ENCODE measurements around the gene POLR1G.

POLR1G gene, protein sequence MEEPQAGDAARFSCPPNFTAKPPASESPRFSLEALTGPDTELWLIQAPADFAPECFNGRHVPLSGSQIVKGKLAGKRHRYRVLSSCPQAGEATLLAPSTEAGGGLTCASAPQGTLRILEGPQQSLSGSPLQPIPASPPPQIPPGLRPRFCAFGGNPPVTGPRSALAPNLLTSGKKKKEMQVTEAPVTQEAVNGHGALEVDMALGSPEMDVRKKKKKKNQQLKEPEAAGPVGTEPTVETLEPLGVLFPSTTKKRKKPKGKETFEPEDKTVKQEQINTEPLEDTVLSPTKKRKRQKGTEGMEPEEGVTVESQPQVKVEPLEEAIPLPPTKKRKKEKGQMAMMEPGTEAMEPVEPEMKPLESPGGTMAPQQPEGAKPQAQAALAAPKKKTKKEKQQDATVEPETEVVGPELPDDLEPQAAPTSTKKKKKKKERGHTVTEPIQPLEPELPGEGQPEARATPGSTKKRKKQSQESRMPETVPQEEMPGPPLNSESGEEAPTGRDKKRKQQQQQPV

DNA sequence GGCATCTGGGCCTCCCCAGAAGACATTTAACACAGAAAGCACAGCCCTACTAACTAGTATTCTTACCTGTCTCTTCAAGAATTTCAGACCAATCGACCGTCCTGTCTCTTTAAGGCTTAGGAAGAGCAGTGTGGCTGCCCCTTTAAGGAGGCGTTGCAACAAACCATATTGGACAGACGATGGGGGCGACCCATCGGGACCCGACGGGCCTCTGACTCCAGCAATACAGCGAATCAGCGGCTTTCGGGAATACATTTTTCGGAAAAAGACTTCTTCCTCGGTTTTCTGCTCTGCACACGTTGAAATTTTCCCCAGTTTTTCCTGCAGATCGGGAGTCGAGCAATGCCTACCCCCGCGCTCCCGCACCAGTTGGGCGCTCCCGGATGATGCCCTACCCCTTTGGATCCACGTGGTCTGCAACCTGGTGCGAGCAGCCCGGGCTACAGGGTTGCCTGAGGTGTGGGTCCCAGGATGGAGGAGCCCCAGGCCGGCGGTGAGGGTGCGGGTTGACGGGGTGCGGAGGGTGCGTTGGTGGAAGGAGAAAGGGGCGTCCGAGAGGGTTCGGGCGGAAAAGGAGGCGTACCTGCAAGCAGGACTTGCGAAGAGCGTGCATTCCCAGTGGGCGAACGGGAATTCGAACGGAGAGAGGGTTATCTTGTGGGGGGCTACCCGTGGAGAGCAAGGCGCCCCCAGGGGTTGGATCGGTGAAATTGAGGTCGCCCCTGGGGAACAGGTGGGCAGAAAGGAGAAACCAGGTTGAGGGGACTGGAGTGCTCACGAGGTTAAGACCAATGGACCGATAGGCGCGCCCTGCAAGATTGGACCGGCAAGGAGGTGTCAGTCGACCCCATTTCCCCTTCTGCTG is at the start of gene POLR1G:
POLR1G (plus strand) TSS at position 419 of the 865 bp plus-strand sequence; CDS start at position 472, 53 bp downstream.
- Histone ChIP-seq H3K36me3 (ENCODE audit: low read length) (no peaks in the 10 kb centered on the region), H3K27ac (ENCODE audit: low read depth, low read length) (peak within 1 kb of the TSS; percentile 84), H3K9me3 (ENCODE audit: insufficient read depth, low read length) (no peaks in the 10 kb centered on the region), H3K9me2 (replicated peaks; ENCODE audit: insufficient read depth, low read length) (no peaks in the 10 kb centered on the region), H3K27me3 (ENCODE audit: low read length) (no peaks in the 10 kb centered on the region), H3F3A (ENCODE audit: insufficient read depth) (no peaks in the 10 kb centered on the region), H2AFZ (ENCODE audit: low read depth, low read length, severe bottlenecking) (peak within 1 kb of the TSS; percentile 90), H3K9ac (ENCODE audit: low read length) (peak within 1 kb of the TSS; percentile 80), H4K20me1 (ENCODE audit: low read depth, low read length) (no peaks in the 10 kb centered on the region), H3K4me2 (ENCODE audit: low read depth, low read length, poor library complexity, severe bottlenecking) (peak within 1 kb of the TSS; percentile 92), H3K4me3 (ENCODE audit: insufficient read depth, low read length, poor library complexity, severe bottlenecking) (peak within 1 kb of the TSS; percentile 98), H3K79me2 (ENCODE audit: insufficient read depth, low read length) (peaks cover 16% of the 10 kb centered on the region)
- no peak for TF ChIP-seq EZH2phosphoT487 (conservative IDR thresholded peaks at IDR 0.05; ENCODE audit: low read length)
- TF ChIP-seq, protein P1, sequence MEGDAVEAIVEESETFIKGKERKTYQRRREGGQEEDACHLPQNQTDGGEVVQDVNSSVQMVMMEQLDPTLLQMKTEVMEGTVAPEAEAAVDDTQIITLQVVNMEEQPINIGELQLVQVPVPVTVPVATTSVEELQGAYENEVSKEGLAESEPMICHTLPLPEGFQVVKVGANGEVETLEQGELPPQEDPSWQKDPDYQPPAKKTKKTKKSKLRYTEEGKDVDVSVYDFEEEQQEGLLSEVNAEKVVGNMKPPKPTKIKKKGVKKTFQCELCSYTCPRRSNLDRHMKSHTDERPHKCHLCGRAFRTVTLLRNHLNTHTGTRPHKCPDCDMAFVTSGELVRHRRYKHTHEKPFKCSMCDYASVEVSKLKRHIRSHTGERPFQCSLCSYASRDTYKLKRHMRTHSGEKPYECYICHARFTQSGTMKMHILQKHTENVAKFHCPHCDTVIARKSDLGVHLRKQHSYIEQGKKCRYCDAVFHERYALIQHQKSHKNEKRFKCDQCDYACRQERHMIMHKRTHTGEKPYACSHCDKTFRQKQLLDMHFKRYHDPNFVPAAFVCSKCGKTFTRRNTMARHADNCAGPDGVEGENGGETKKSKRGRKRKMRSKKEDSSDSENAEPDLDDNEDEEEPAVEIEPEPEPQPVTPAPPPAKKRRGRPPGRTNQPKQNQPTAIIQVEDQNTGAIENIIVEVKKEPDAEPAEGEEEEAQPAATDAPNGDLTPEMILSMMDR (IDR thresholded peaks at IDR 0.05; ENCODE audit: insufficient read depth, low read length, poor library complexity, severe bottlenecking) = no peak

DNA sequence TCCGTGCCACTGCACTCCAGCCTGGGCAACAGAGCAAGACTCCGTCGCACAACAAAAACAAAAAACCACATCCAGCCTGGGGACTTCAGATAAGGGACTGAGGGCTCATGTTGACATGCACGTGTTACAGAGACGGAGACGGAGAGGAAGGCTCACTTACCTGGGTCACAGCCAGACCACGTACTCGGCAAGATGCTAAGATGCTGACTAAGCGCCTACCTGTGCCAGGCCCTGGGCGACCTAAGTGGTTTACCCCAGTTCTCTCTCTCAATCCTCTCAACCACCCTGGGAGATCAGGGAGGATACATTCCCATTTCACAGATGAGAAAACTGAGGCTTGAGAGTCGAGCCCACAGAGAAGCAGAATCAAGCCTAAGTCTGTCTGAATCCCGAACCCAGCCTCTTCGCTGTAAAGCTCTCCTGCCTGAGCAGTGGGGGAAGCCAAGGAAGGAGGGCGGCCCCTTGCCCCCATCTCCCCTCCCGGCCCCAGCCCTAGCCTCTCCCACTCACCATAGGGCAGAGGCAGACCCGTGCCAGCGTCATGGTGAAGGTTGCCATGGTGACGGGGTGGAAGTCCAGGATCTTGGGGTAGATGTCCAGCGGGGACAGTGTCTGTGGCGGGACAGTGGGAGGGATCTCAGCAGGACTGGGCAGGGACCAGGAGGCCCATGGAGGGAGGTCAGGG is 49.5 kb upstream of the POLR1G start:
- H3K4me2 ChIP-seq (ENCODE audit: low read depth, low read length, poor library complexity, severe bottlenecking) = no peak overlapping the region
- H3K36me3 ChIP-seq (ENCODE audit: low read length) = no peaks in the 10 kb centered on the region
- H4K20me1 ChIP-seq (ENCODE audit: low read depth, low read length) = no peaks in the 10 kb centered on the region
- no peak for TF ChIP-seq EZH2phosphoT487 (conservative IDR thresholded peaks at IDR 0.05; ENCODE audit: low read length)
- TF ChIP-seq, protein P1 (IDR thresholded peaks at IDR 0.05; ENCODE audit: insufficient read depth, low read length, poor library complexity, severe bottlenecking) = no peak
- no peaks in the 10 kb centered on the region for H3K9me2 ChIP-seq (replicated peaks; ENCODE audit: insufficient read depth, low read length)
- H3K79me2 ChIP-seq (ENCODE audit: insufficient read depth, low read length) = no peaks in the 10 kb centered on the region
- H3K4me3 ChIP-seq (ENCODE audit: insufficient read depth, low read length, poor library complexity, severe bottlenecking) = no peak overlapping the region
- no peaks in the 10 kb centered on the region for H3K9me3 ChIP-seq (ENCODE audit: insufficient read depth, low read length)
- H3K27me3 ChIP-seq (ENCODE audit: low read length) = no peaks in the 10 kb centered on the region
- H2AFZ ChIP-seq (ENCODE audit: low read depth, low read length, severe bottlenecking) = no peak overlapping the region
- no peak overlapping the region for H3K9ac ChIP-seq (ENCODE audit: low read length)
- H3K27ac ChIP-seq (ENCODE audit: low read depth, low read length) = no peak overlapping the region
- no peaks in the 10 kb centered on the region for H3F3A ChIP-seq (ENCODE audit: insufficient read depth)

DNA sequence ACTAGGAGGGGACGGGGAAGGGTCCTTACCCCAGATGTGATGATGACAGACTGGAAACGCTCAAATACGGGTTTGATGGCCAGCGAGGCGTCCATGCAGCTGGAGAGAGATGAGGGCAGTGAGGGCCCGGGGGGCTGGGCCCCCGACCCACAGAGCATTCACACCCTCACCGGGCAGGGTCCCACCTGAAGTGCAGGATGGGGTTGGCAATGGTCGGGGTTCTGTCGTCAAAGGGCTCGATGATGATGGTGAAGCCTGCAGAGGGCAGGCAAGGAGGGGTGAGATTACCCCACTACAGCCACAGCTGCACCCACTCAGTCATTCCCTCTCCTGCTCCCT is 49.0 kb upstream of the POLR1G start:
- Histone ChIP-seq H3K36me3 (ENCODE audit: low read length) (no peaks in the 10 kb centered on the region), H3K27ac (ENCODE audit: low read depth, low read length) (no peak overlapping the region), H2AFZ (ENCODE audit: low read depth, low read length, severe bottlenecking) (no peak overlapping the region), H4K20me1 (ENCODE audit: low read depth, low read length) (no peaks in the 10 kb centered on the region), H3K79me2 (ENCODE audit: insufficient read depth, low read length) (no peaks in the 10 kb centered on the region), H3K4me2 (ENCODE audit: low read depth, low read length, poor library complexity, severe bottlenecking) (no peak overlapping the region), H3K9ac (ENCODE audit: low read length) (no peak overlapping the region), H3K9me3 (ENCODE audit: insufficient read depth, low read length) (no peaks in the 10 kb centered on the region), H3F3A (ENCODE audit: insufficient read depth) (no peaks in the 10 kb centered on the region), H3K4me3 (ENCODE audit: insufficient read depth, low read length, poor library complexity, severe bottlenecking) (no peak overlapping the region), H3K27me3 (ENCODE audit: low read length) (no peaks in the 10 kb centered on the region), H3K9me2 (replicated peaks; ENCODE audit: insufficient read depth, low read length) (no peaks in the 10 kb centered on the region)
- TF ChIP-seq, protein P1 (IDR thresholded peaks at IDR 0.05; ENCODE audit: insufficient read depth, low read length, poor library complexity, severe bottlenecking) = no peak
- no peak for TF ChIP-seq EZH2phosphoT487 (conservative IDR thresholded peaks at IDR 0.05; ENCODE audit: low read length)
